ENCODE measurements around the gene MTRFR.

Gene MTRFR

GRCh38 chr12:123250471-123251383 is 17.5 kb downstream of the MTRFR start:
- peak; percentile 94 for DNase-seq

- no peak for DNase-seq
Measured at GRCh38 chr12:123251403-123252076, 18.3 kb downstream of the MTRFR start.

- DNase-seq: peak; percentile 74
Measured at GRCh38 chr12:123252365-123252764, 19.1 kb downstream of the MTRFR start.

DNA sequence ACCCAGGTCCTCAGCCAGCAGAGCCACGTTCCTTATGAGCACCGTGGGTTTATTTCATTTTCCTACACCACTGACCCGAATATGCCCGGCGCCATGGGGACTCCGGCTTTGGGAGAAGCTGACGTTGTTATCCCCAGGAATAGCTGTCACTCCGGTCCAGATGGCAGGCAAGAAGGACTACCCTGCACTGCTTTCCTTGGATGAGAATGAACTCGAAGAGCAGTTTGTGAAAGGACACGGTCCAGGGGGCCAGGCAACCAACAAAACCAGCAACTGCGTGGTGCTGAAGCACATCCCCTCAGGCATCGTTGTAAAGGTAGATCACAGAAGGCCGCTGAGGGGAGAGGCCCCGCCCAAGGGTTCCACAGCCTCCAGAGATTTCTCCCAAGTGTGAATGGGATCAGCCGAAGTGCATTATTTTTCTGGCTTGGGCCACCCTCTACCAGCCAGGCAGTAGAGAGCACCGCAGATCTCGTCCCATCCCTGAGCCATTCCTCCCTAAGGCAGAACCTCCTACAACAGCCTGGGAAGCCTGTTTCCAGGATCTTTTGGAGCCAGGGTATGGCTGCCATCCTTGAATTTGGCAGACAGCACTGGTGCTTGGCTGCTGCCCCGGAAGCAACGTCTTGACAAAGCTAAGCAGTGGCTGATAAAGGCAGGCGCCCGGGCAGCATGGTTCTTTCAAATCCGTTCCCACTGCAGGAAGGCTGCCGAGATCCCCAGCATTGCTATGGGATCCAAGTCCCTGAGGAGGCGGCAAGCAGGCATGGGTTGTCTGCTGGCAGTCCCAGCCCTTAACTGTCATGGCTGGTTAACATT is 20.6 kb downstream of the MTRFR start:
- DNase-seq: no peak

DNA sequence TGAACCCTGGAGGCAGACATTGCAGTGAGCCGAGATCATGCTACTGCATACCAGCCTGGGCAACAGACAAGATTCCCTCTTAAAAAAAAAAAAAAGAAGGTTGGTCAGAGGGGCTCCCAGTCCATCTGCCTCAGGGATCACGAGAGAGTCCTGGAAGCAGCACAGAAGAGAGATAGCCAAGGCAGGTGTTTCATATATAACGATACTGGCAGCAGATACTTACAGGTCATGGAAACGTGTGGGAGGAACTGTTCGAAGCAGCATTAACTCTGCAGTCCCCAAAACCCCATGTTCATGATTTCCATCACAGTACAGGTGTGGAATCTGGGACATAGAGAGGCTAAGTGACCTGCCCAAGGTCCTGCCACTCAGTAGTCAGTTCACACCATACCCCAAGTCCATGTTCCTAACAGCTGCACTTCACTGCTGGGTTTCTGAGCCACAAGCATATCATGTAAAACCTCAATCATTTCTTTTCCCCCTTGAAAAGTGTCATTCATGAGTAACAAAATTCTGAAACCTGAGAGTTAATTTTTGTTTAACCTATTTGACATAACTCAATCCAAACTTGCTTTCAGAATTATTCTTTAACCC is 21.7 kb downstream of the MTRFR start:
- DNase-seq: no peak

DNA sequence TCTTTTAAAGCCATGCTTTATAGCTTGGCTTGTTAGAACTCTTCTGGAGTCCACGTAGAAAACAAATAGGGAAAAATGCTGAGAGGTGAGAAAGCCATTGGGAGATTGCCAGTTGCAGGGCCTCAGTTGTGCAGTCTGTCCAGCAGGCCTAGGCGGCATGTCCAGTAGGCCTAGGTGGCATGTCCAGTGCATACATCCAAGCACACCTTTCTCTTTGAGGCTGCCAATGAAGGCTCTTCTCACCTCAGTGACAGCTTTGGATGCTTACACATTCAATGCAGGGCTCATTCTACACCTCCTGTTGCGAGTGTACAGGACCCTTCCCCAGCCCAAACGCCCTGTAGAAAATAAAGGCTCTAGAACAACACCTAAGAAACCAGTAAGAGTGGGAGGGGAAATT is 25.4 kb downstream of the MTRFR start:
- no peak for DNase-seq

- no peak for DNase-seq
Measured at GRCh38 chr12:123260081-123260480, 26.8 kb downstream of the MTRFR start.

DNA sequence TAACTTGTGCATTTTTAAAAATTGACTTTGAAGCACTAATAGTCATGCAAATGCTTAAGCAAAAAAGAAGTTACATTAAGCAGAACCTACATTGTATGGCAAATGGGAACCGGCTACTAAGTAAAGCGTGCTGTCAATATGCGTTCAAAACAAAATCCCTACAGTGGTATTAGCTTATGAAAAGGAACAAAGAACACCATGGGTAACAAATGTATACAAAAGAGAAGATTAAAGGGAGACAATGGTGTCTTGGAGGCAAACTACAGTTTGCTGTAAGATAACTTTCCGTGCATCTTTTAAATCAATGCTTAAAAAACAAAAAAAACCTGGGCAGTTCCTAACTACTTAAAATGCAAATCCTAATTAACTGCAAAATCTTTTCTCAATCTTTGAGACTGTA is 28.0 kb downstream of the MTRFR start:
- no peak for DNase-seq

DNA sequence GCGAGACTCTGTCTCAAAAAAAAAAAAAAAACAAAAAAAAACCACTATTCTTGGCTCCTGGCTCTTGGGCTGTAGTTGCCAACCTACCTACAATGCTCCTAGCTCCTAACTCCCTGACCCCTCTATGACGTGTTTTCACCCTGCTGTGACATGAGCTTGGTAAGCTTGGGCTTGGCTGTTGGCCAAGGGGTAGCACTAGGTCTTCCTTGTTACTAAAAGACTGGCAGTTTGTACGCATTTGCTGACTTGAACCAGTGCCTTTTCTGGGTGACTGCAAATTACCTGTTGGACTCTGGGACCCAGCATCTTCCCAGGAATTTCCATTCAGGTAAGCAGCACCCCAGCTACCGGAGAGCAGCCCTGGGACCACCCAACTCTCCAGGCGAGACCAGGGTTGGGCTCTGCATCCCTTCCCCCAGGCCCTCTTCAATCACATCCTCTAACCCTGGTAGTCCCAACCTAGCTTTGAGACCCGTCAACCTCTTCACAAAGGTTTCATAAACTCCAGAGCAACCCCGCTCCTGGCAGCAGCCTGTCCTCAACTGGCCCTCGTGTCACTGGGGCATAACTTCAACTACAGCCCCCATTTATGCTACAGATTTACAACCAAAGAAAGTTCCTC is 30.1 kb downstream of the MTRFR start:
- DNase-seq: no peak

- no peak for DNase-seq
Measured at GRCh38 chr12:123264642-123265041, 31.4 kb downstream of the MTRFR start.

DNA sequence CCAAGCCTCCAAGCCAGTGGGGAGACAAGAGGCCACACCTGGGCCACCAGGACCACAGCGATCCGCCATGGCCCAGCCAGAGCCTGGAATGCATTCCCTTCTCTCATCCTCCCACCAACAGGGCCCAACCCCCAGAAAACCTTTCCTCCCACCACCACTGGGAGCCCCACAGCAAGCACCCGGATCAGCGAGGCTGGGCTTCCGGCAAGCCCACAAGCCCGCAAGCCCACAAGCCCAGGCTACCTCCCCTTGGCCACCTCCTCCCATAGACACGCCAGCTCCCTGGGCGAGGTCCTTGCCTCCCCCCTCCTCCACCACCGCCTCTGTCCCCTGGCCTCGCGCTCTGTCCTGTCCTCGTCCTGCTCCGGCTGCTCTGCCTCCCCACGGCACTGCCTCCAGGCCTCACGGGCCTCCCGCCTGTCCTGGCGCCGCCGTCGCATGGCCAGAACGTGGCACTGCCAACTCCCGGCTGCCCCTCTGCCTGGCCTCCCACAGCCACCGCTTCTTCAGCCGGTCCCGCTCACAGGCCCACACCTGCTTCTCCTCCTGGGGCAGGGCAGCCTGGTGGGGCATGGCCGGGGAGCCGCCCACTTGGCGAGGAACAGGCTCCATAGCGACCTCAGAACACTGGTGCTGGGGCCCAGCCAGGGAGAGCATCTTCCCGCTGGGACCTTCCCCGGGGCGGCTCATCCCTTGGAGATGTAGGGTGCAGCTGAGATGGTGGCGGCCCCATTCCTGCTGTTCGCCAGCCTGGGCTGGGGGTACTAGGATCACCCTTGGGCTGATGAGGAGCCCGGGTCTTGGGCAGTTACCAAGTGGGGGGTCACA is 32.8 kb downstream of the MTRFR start:
- DNase-seq: no peak

GRCh38 chr12:123266679-123267277 is 33.5 kb downstream of the MTRFR start:
- DNase-seq: no peak

DNA sequence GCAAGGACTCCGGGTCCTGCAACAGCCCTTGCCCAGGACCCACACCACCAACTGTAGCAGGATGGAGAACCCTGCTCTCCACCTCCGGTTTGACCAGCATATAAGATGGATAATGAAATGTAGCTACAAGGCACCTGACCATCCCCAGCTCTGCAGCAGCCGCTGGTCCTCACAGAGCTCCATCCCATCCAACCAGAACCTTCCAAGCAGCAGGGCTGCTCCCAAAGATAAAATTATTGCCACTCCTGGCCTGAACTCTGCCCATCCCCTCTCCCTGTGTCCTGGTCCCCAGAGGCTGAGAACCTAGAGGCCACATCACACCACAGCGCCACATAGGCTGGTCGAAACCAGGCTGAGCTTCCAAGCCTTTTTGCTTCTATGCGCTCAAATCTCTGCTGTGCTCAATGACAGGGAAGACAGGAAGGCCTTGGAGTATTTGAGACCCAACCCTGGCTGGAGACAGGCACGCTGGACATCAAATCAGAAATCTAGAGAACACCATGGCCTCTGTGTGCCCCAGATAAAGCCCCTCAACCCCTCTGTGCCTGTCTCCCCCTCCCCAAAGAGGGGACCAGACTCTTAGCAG is 34.2 kb downstream of the MTRFR start:
- no peak for DNase-seq

DNA sequence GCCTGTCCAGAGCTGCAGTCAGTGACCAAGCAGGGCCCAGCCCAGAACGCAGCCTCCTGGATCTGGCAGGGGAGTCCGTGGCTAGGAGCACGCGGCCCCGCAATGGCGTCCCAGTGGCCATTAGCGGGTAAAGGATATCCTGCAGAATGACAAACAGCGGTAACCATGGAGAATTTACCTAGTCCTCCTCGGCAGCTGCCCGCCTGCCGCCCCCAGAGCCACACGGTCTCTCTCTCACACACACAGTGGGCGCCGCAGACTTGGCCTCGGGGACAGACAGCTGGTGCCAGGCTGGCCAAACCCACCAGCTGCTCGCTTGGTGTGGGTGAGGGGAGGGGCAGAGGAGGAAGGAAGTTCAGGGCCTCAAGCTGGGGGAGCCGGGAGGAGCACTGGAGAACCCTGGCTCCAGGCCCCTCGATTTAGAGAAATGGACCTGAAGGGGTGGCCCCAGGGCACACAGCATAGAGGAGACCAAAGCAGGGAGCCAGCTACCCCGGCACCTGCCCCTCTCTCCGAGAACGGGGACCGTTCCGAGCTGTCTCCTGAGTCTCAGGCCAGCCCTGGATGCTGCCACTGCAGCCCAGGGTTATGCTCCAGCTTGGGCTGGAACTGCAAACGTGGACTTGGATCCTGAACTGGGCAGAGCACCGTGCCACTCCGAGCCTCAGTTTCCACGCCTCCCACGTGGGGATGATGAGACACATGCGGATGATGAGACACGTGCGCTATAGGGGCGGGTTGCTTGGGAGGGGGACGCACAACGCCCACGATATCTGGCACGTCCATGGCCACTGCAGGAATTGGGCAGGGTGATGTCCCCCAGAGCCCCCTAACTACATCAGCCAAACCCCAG is 35.0 kb downstream of the MTRFR start:
- no peak for DNase-seq

DNA sequence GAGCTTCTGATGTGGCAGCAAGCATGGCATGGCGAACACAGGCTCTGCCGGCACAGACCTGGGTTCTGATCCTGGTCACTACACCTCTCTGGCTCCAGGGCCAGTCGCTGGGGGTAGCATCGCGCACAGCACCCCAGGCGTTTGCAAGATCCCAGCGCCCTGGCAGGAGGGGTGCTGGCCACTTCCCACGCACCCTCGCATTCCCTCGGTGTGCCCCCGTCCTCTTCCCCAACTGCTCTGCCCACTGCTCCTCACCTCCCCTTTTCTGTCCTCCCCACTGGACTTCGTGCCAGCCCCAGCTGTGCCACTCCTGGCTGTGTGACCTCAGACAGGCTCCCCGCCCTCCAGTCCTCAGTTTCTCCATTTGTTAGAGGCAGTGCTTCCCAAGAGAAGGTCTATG is 35.6 kb downstream of the MTRFR start:
- no peak for DNase-seq

- no peak for DNase-seq
Measured at GRCh38 chr12:123269395-123269892, 36.2 kb downstream of the MTRFR start.

DNA sequence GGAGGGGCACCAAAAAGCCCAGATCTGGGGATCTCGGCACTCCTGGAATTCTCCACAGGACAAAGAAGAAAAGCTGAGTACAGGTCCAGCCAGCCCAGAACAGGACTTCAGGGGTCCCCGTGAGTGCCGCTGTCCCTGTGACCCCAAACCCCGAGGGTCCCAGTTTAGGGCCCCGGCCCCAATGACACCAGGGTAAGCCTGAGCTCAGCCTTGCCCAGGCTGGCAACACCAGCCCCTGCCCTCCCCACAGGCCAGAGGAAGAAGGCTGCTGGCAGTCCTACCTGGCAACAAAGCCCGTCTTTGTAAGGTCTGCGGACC is 36.6 kb downstream of the MTRFR start:
- no peak for DNase-seq

- no peak for DNase-seq
Measured at GRCh38 chr12:123270214-123271000, 37.2 kb downstream of the MTRFR start.

All from NCI-H510A treated with DMSO at 0.1 percent for 48 hours (cell line).